HG03025 (cell line): ENCODE data around the gene CIAO3.
A peak's percentile ranks its signal among the peaks of the same experiment; 100 is the strongest.

Experiments
- ATAC-seq: cut with Tn5 transposase; IDR thresholded peaks from one replicate; pipeline ENCODE4 v1.9.1; 2021; ENCODE audit warnings: mild to moderate bottlenecking, moderate library complexity; ENCODE audit not compliant: unreplicated experiment, low FRiP score

CIAO3 gene

GRCh38 chr16:682493-683395, 58.1 kb downstream of the CIAO3 start:
- ATAC-seq, result no peak

- no peak for ATAC-seq
These were observed 58.9 kb downstream of the CIAO3 start for GRCh38 chr16:681746-682427.

- no peak for ATAC-seq
These were observed 59.6 kb downstream of the CIAO3 start for GRCh38 chr16:680967-681745.

- ATAC-seq, result no peak
These were observed 60.2 kb downstream of the CIAO3 start for GRCh38 chr16:680625-680945.

- peak; percentile 32 for ATAC-seq
These were observed 60.8 kb downstream of the CIAO3 start, which contains the start of gene STUB1 for GRCh38 chr16:679814-680624. TSS of gene STUB1 (plus strand) at chr16:680410. CDS start at chr16:680526, 116 bp downstream.
